Activated CD8-positive, alpha-beta memory T cell treated with anti-CD3 and anti-CD28 coated beads, Interleukin-2, amount 50 U/mL, for 1 hour (primary cell): ENCODE results near the gene BAK1.
A peak's percentile ranks its signal among the peaks of the same experiment; 100 is the strongest.

Experiments
- DNase-seq: peaks from one replicate; pipeline ENCODE4 v3.0.0-alpha.2; 2020; ENCODE audit errors: extremely low read depth

BAK1 gene

DNA sequence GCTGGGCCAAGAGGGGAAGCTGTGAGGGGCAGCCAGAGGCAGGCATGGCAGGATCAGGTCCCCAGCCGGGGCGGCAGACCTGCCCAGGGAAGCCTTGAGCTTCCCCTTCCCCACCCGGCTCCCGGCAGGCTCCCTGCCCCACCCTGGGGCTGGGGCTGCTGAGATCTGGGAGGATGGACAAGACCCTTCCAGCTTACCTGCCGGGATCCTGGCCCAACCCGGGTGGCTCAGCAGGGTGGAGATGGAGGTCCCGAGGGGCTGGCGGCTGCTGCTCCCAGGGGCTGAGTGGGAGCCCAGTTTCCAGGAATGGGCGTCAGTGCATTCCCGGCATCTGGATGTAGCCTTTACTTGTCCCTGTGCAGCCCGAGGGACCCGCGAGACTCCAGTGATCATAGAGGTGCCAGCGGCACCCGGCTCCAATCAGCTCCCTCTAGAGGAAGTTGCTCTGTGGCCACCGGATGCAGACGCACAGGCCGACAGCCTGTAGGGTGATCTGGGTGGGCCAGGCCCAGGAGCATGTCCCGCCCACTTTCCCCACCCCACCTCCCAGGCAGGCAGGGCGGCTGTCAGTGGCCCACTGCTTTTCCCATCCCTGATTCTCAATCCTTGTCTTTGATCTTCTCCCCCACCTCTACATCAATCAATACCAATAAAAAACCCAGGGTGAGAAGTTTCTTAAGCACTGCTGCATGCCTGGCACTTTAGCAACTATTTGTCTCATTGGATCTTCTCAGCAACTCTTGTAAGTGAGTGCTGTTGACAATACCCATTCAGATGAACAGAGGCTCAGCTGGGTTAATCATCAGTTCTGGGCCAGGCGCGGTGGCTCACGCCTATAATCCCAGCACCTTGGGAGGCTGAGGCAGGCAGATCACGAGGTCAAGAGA, at the start of gene BAK1:
TSS of gene BAK1 (minus strand) at position 449 of the 887 bp plus-strand sequence. CDS start 2,672 bp downstream, outside the sequence.
- DNase-seq: peak; percentile 66

DNA sequence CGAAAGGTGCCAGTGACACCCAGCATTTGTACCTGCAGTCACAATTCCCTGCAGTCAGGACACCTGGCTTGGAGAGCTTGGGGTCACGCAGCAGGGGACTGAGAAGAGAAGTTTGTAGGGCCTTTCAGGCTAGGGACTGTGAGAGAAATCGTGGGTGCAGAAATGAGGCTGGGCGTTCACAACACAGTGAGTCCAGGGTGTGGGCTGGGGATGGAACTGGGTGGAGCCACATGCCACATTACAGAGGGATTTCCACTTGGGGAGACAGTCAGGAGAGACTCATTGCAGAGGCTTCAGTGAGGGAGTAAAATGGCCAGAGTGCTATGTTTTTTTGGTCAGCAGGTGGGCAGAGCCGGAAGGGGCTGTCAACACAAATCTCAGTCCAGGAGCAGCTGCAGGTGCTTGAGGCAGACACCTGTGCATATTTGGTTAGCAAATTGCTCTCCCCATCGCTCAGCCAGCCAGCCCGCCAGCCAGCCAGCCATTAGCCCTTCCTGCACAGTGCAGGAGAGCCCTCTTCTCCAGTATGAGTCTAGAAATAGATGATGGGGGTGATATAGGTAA, 48.4 kb upstream of the BAK1 start:
- DNase-seq: no peak

DNA sequence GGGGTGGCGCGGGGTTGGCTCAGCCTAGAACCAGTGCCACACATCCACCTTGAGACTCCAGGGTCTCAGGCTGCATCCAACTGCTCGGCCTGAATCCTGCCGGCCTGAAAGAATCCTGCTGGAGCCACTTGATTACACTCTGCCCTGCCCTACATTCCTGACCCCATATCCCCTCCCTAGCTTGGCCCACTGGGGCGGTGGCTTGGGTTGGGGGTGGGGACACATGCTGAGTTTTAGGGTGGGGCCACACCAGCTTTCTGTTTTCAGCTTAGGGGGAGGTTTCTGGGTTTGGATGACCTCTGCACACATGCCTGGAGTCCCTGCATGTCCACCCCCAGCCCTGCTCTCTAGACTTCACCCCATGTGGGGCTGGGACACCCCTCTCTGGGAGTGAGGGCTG, 47.8 kb upstream of the BAK1 start:
- no peak for DNase-seq

DNA sequence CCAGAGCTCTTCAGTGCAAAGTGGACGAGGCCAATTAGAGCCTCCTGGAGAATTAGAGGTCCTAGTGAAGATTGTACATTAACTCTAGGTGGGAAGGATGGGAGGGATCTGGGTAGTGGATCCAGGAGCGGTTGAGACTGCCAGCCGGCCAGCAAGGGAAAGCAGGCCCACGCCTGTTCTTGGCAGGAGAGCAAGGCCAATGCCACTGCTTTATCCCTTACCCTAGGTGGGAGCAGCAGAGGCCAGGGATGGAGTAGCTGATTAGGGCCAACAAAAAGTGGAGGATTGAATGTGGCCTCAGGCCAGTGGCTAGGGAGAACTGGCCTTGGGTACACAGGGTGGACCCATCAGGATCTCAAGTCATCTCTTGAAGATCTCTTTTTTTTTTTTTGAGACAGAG, 44.8 kb upstream of the BAK1 start:
- DNase-seq: no peak

DNA sequence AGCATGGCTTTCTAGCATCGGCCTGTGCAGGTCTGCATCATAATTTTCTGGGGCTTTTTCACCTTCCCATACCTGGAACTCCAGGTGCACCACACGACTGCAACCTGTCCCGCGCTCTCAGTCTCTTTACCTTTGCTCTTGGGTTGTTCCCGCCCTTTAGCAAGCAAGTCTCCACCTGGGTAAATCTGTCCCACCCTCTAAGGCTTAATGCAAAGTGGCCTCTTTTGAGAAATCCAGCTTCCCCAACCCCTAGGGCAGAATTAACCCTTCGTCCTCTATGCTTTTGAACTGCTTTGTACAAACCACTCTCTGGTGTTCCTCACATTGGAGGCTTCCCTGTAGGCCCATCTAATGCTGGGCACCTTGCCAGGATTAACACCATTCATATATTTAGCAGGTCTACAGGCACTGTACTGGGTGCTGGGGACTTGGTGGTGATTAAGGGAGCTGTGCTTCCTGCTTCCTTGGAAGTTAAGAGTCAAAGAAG, 43.9 kb upstream of the BAK1 start:
- DNase-seq: no peak

DNA sequence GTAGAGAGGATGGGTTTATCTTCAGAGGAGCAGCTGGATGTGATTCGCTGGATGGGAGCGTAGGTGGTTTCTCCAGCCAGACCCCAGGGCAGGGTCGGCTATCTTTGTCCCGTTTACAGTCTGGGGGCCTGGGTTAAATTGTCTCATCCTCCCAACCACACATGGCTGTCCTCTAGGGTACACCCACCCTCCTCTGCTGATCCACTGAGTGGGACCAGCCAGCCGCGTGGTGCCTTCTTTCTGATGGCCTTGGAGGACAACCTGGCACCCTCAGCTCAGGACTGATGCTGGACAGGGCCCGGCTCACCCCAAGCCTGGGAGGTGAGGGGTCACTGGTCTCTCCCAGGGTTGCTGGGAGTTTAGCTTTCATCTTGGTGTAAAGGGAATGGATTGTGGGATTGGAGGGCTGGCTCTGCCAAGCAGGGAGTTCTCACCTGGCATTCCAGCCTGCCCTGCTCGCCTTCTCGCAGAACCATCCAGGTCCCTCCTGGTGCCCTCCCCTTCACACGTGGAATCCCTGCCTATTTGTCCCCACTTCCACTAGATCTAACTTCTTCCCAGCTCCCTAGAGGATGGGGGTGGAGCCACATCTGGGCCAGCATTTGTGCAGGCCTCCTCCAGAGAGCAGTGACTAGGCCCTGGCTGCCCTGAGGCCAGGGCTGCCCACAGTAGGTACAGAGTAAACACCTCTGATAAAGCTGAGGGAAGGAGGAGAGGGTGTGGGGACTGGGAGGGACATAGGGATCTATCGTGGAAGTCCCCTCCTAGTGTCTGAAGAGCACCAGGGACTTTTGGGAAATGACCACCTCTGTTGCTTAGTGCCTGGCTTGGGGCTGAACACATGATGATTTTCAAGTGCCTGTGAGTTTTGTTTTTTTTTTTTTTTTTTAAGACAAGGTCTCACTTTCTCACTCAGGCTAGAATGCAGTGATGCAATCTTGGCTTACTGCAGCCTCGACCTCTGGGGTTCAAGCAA, 42.7 kb upstream of the BAK1 start:
- DNase-seq: no peak

DNA sequence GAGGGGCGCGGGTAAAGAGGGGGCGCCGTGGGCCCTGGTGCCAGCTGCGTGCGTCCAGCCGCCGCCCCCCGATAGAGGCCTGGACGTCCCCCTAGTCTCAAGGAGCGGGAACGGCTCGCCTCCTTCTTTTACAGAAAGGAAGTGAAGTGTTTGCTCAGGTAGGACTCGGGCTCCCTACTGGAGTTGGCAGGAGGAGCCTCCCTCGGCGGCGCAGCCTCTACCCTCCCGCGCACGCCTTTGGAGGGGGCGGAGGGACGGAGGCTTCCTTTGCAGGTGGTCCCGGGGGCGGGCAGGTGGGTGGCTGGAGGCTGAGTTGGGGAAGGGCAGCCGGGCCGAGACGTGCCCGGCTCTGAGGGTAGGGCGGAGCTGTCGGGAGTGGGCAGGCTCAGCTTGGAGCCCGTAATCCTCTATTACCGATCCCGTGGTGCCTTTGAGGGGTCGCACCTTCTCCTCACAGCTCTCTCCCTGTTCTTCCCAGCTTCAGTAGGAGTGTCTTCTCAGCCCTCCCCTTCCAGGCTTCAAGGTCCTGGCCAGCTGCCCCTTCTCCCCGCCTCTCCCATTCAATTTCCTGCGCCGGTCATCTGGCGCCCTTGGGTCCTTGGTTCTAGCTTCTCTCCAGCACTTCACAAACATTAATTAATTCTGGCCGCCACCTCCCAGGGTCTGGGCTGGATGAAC, 41.8 kb upstream of the BAK1 start:
- DNase-seq: no peak

DNA sequence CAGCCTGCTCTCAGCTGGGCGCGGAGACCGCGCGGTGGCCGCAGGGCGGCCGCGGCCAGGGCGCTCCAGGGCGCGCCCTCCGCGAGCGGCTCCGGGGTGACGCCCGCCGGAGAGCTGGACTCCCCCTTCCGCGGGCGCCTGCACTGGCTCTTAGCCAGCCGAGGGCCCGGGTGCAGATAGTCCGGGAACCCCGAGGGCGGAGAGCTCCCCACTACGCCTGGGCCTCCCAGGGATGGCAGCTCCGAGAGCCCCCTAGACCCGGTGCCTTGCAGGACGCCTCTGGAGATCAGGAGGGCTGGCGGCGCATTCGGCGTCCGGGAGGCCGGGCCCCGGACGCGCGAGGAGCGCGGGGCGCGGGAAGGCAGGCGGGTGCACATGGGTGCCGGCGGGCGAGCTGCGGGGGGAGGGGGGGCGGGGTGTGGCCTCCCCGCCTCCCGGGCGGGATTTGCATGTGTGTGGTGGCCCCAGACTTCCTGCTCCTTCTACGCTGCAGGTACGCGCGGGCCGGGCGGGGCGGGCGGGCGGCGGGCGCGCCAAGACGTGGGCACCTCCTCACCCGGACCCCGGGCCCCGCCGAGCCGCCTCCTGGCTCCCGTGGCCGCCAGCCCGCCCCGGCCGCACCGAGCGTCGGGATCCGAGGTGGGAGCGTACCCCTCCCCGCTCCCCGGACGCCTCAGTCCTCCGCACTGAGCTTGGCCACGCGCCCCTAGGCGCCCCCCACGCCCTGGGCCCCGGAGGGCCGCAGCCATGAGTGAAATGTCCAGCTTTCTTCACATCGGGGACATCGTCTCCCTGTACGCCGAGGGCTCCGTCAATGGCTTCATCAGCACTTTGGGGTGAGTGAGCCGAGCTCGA, 41.0 kb upstream of the BAK1 start, which contains the start of gene ITPR3:
TSS of gene ITPR3 (plus strand) at position 467 of the 855 bp plus-strand sequence. CDS start at position 748, 281 bp downstream.
- peak; percentile 52 for DNase-seq

DNA sequence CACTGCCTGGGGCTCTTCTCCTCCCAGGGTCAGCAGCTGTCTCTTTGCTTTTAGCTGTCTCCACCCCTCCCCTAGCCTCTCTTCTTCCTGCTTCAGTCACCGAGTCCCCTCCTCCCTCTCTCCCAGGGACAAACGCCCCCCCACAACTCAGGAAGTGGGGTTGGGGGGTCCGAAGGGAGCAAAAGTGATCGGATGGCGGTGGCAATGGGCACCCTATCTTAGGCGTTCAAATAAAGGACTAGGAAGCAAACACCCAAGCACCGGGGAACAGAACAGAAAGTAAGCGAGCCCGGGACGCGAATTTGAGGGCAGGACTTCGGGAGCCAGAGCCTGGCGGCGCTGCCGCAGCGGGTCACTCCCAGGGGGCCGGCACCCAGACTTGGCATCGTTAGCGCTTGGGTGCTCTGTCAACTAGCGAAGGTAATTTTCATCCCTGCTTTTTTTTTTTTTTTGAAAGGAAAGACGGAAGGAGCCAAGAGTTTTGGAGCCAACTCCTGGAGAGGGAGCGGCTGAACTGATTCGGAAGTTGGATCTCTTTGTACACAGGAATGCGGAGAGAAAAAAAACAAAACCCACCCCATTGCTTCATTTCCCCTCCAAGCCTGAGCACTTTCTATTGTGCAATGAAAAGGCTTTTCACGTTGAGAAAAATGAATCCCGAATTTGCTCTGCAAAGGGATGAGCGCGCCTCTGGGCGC, 40.2 kb upstream of the BAK1 start:
- no peak for DNase-seq

DNA sequence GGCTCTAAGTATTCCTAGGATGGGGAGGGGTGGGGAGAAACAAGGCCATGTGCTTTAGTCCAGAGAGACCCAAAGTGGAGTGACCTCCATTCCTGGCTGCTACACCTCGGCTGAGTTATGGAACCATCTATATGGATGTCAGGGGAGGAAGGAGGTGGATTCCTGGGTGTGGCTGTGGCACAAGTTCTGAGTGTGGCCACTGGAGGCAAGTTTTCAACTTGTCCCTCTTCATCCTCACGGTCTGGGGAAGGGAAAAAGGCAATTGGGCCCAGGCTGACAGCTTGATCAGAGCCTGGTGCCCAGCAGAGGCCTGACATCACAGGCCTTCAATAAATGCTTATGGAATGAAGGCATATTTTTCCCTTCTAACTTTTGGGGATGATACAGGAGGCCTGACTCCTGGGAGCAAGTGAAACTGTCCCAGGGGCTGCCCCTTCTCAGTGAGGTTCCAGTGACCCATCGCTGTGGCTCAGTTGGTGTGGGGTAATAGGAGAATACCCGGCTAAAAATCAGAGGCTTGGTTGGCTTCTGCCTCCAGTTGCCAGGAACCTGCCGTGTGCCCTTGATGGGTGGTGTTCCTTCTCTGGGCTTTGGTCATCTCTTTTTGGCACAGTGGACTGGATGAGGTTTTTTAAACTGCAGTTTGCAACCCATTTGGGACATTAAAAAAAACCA, 39.2 kb upstream of the BAK1 start:
- no peak for DNase-seq

DNA sequence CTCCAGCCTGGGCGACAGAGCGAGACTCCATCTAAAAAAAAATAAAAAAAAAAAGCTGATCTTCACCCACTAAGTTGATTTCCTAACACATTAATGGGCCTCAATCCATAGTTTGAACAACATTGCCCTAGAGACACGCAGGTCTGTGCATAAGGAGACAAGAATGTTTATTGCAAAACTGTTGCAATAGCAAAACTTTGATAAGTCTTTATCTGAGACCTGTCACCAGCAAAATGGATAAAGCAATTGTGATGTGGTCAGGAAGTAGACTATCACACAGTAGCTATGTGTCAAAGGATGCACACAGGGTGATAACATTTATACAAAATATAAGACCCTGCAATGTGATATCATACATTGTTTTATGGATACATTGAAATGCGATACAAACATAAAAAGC, 36.8 kb upstream of the BAK1 start:
- no peak for DNase-seq

DNA sequence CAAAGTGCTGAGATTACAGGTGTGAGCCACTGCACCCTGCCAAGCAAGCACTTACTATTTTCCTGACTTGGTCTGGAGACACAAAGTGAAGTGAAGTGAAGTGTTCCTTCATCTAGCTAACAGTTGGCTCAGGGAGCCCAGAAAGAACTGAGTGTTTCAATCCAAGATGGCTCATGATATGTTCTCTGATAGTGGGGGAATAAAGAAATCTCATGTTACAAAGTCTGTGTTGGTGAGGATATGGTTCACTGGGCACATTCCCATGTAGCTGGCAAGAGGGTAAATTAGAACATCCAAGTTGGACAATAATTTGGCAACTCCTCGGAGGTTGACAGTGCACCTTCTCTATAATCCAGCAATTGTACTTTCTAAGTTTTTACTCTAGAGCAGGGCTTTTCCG, 36.0 kb upstream of the BAK1 start:
- DNase-seq: no peak

DNA sequence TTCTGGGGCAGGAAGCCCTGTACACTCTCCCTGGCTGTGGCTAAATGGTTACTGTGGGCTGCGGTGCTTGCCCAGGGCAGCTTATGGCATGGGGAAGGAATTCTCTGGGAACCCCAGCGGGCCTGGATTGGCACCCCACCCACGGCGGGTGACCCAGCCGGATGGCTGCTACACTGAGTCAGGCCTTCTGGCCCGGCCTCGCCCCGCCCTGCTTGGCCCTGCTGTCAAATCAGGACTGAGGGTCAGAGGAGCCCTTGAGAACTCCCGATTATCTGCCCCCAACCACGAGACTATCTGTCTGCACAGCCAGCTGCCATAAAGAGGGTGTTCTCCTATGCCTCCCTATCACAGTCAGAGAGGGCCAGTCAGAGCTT, 33.7 kb upstream of the BAK1 start:
- no peak for DNase-seq

DNA sequence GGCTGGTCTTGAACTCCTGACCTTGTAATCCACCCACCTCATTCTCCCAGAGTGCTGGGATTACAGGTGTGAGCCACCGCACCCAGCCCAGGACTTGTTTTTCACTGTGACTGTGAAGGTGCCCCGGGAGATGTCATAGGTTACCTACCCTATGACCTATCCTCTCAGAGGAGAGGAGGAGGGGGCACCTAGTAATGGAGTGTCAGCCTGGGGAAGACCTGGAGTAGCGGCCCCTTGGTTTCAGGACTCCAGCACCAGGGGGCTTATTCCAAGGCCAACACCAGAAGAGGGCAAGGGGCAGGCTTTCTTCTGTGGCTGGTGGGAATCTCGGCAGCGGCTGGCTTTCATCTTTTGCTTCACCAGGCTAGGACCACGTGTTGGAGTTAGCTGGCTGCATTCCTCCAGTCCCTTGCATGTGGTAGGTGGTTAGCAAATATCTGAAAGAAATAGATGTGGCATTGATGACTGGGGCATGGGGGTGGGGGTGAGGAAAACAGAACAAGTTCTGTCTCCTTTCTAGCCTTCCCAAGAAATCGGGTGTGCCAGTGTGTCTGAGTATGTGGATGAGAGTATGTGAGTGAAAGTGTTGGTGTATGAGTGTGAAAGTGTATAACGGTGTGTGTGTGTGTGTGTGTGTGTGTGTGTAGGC, 33.2 kb upstream of the BAK1 start:
- no peak for DNase-seq

DNA sequence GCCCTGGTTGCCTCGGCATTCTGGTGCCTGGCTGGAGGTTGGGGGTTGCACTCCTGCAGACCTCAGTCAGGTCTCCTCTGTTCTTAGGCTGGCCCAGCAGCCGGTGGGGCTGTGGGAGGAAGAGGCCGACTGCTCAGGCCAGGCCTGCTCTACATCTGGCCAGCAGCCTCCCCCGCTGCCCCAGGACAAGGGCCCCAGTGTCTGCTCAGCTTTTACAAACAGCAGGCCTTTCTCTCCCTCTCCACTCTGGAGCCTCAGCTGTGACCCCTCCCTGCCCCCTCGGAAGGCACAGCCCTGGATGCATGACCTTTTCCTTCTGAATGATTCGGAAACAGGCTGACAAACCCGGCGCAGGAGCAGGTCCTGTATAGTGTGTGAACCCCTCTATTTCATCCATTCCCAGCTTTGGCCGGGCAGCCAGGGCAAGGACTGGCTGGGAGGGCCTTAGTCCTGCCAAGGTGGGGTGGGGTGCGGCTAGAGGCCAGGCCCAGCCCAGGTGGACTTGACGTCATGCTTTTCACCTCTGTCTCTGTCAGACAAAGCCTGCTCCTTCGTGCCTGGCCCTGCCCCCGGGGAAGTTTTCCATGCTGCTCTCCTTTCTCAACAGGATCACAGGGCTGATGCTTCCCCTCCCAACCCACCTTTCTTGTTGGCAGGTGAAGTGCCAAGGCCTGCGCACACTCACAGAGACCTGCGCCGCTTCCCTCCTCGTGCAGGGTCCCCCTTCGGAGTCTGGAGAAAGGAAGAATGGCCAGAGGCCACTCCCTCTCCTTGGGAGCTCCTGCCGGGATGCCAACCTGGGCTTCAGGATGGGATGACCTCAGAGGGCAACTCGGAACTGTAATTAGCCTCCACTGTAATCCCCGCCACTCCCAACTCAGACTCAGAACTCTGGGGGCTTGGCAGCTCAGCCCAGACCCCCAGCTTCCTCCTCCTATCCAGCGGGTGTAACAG, 31.0 kb upstream of the BAK1 start:
- DNase-seq: no peak

DNA sequence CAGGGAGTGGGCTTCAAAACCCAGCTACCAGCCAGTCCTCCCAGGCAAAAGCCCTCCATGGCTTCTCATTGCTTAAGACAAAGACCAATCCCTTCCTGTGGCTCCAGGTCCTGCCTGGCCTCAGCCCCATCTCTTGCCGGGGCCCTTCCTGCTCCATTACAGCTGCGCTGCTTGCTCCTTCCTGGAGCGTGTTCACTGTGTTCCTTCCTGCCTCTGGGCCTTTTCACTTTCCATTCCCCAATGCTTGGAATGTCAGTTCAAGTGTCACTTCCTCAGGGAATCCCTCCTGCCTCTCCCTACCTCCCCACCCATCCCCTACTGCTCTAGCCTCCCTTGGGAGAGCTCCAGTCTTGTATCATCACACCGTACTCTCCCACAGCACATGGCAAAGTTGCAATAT, 30.0 kb upstream of the BAK1 start:
- no peak for DNase-seq

DNA sequence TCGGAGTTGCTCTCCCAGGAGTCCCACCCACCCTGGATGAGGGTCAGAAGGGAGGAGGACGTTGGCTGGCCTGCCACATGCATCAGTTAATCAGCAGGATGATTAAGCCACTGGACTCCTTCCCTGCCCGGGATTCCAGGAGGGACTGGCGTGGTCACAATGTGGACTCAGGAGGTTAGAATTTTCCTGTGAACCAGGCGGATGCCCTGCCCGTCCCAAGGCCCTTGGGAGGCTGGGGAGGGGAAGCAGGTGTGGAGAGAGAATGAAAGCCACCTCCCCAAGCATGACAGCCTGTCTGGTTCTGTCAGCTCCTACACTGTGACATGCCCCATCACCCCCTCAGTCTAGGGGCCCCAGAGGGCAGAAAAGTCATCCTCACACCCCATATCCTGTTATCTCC, 29.5 kb upstream of the BAK1 start:
- no peak for DNase-seq

DNA sequence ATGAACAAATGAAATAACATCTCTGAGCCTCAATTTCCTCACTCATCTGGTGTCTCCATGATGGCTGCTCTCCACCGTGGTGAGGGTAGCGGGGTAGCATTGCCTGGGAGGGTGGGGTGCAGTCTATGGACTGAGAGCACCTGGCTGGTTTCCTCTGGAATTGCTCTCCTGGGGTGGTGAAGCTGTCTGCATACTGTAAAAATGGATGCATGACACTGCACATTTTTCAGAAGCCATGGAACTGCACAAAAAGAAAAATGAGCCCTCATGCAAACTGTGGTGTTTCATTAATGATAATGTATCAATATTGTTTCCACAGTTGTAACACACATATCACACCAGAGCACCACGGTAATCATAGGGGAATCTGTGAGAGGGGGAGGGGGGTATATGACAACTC, 28.9 kb upstream of the BAK1 start:
- no peak for DNase-seq
